Raji (cell line): Measurements from ENCODE around the gene ABT1.
A peak's percentile ranks its signal among the peaks of the same experiment; 100 is the strongest.

ENCODE experiments used
- POLR2A ChIP-seq: IDR thresholded peaks from 2 replicates; pipeline ENCODE4 v1.6.1; 2011; ENCODE audit warnings: low read depth, low read length, control low read depth; ENCODE audit not compliant: insufficient read depth

Gene ABT1

DNA sequence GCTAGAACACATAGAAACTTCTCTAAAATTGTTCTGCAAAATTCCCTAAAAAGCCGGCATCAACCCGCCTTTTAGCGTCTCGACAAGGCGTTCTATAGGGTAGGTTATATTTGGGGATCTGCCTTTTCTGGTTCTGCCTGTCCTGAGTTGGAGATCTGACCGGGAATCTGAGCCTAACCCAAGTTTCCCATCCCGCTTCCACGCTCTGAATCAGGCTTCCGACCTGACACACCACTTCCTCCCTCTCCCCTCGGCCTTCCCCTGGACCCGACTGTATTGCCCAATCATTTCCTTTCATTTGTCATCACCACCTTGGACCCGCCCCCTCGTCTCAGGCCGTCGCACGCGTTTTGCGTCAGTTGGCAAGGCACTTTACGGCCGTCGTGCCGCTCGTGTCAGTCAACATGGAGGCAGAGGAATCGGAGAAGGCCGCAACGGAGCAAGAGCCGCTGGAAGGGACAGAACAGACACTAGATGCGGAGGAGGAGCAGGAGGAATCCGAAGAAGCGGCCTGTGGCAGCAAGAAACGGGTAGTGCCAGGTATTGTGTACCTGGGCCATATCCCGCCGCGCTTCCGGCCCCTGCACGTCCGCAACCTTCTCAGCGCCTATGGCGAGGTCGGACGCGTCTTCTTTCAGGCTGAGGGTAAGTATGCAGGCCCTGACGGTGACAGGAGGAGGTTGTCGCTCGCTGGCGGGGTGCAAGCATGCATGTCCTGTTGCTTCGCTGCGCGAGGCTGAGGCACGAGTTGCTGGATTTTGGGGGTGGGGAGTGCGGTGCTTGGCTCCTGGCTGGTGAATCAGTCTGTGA, at the start of gene ABT1:
Gene ABT1 (plus strand): TSS at position 375 of the 810 bp plus-strand sequence. CDS start 30 bp downstream, at position 405.
- peak; percentile 92 for TF ChIP-seq POLR2A

DNA sequence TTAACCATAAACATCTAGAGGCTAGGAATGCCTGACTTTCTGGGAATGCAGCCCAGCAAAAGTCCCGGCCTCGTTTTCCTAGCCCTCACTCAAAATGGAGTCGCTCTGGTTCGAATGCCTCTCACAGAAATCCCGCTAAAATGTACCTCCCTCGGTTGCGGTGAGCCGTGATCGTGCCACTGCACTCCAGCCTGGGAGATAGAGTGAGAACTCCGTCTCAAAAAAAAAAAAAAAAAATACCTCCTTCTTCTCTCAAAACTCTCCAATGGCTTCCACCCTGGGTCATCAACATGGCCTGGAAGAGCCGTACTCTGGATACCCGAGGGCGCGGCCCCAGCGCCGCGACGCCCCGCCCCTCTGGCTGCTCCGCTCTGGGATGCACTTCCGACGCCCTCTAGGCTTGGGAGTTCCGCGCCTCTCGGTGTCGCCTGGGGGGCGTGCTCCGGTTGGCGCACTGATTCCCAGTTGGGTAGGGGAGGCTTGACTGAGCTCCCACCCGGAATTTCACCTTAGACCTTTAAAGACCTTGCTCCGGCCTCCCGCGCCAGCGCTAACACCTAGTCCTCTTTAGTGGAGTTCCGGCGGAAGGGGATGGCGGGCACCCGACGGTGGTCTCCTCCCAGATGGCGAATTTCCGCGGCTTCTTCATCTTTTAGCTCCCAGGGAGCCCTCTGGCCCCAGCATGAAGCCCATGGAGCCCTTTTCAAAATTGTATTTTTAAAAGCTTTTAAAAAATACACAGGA, 46.3 kb upstream of the ABT1 start:
- peak; percentile 46; the same call in 1 of the 2 replicates for TF ChIP-seq POLR2A

DNA sequence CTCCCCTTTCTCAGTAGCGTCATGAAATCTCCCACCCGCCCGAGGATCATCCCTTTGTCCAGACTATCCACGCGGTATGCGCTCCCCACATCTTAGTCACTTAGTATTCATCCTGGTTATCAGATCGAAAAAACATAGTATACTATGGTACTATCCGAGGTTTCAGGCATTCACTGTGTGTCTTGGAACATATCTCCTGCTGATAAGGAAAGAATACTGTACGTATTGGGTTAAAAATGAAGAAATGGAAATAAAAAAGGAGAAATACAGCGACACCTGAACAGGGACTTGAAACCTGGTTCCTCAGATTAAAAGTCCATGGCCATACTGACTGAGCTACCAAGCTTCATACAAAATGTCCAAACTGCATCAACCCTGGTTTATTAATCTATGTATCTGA, 44.5 kb upstream of the ABT1 start:
- TF ChIP-seq POLR2A: no peak

DNA sequence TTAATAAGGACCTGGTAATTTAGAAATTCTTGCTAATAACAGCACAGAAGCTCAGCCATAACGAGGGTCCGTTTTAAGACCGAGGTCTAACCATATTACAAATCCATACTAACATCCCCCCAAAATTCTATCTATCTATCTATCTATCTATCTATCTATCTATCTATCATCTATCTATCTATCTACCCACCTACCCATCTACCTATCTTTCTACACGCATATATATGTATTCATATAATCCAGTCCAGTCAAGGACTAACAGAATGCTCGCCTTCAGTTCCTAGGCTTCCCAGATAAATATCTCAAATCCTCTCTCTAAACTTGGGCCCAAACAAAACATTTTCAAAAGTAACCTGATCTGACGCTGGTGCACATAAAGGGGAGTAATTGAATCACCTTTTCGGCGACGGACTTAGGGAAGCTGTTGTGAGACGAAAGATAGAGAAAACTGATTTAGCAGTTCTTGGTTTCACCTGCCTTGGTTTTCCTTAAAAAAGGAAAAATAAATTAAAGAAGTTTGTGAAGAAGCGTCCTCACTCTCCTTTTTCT, 44.0 kb upstream of the ABT1 start:
- no peak for TF ChIP-seq POLR2A

DNA sequence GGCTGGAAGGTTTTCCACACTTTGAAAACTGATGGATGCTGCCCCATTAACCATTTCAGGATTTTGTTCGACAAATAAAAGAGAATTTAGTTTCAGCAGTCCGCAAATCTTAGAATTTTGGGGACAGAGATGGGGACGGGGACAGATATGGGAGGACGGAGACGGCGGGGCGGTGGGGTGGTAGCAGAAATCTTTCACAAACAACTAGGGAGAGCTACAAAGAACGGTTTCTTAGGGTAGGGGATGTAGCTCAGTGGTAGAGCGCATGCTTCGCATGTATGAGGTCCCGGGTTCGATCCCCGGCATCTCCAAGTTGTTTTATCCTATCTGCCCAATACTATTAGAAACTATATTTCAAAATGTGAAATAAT, 43.5 kb upstream of the ABT1 start:
- no peak for TF ChIP-seq POLR2A

DNA sequence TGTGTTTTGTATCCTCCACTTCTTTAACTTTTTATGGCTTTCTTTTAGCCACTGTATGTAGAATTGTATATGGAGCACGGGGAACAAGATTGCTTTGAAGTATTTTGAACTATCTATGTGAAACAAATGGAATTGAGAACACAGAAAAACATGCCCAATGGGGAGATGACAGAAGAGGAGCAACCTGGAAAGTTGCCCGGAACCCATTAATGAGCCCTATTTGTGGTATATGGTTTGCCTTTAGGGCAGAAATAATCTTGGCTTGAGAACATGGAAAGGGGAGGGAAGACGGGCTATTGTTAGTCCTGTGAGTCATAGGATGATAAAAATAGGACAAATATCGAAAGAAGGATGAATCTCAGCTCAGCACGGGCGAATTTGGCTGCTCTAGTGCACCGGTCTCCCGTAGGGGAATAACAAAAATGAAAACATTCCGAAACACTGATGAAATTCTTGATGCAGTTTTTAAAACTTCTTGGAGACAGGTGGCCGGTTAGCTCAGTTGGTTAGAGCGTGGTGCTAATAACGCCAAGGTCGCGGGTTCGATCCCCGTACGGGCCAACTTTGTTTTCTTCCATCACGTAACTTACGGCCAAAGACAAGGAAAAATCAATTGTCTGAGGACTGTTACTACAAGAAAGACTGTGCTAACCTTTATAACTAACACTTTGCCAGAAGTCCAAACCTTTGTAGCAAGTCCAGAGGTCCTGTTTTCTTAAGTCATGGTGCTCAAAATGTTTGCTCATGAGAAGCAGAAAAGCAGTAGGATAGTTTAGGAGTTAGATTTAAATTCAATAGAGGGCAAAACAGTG, 42.9 kb upstream of the ABT1 start:
- no peak for TF ChIP-seq POLR2A

DNA sequence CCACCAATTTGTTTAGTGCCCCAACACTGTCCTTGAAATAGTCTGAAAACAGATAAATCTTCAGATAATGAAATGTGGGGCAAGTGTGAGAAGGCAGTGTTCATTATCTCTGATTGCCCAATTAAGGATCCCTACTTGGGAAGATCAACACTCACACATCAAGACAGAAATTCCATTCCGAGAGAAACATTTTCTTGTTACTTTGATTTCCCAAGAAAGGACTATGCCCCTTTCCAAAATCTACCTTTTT, 42.4 kb upstream of the ABT1 start:
- no peak for TF ChIP-seq POLR2A

DNA sequence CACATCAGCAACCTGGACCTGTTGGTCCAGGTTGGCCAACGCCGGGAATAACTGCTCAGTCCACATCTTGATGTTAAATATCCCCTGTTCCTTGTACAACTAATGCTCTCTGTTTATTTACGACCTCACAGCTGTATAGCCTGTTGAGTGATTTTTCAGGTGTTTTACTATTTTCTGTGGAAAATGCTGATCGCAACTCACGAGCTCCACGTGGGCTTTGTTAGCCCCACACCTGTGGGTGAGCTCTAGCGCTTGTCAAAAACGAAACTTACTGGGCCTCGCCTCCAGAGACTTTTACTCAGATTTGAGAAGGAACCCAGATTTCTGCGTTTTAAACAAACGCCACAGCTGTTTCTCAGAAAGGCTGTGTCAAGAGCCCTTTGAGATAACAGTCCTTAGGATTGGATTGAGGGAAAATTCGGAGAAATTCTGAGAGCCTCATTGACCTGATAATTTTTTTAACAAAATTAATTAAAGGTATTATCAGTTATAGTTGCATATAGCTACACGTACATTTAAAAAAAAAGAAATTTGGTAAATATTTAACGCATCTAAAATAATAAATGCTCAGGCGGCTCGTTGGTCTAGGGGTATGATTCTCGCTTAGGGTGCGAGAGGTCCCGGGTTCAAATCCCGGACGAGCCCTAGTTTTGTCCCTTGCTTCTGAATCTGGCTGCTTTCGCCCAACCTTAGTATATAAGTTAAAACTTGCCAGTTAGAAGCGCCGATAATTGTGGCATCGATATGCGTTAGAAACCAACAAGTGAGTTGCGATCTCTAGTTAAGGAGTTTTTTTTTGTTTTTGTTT, 41.9 kb upstream of the ABT1 start:
- TF ChIP-seq POLR2A: peak; percentile 45; the same call in 1 of the 2 replicates

DNA sequence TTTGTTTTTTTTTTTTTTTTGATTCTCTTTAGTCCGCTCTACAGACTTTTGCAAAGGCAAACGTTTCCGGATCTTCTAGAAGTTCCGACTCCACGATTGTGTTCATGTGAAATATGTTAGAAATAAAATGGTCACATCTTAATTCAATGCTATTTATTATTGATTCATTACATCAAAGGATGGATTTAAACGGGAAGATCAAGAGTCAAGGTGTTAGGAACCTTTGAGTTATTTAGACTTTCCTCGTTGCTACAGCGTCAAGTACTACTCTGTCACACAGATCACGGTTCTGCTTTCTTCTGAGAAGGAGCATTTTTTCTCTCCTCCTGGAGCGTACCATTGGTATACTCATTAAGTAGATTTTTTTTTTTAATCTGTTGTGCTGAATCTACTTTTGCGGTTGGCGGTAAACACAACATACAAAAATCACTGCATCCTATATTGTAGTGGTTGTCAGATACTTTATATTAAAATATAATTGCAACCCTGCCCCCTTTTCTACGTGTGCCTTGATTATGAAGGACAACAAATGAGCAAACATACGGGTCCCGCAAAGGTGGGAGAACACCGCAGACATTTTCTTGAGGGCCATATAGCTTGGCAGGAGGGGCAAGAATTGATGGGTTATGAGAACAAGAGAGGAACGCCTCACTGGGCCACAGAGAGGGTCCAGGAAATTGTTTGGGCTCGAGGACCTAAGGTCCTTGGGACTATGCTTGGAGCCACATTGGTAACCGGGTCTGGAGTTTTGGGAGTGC, 41.1 kb upstream of the ABT1 start:
- TF ChIP-seq POLR2A: no peak

DNA sequence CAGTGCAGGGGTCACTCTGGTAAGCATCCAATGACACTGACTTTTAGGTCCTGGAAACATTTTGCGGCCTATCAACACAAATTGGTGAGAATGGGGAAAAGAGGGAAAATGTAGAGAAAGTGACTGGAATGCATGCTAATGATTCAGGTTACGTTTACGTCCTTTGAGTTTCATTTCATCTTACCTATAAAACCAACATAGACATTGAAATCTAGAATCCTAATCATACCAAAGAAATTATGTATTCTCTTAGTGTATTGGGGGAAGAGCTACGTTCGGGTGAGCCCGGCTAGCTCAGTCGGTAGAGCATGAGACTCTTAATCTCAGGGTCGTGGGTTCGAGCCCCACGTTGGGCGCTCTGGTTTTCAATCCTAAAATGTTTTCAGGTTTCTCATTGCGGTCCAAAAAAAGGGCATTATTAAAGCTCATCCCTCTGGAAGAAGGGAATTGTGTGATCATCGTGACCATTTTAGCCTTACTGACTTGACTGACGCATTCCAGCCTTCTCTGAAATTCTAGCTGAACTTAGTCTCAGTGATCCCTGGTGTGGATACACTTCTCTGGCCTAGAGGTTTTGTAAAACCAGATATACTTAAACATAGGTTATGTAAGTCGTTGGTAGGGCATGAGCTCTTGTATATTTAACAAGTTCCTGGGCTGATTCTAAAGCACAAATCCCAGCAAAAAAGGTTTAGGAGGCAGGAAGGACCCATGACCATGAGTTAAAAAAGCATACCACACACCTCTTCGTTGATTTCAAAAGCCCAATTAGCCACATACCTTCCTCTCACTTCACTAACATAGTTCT, 40.3 kb upstream of the ABT1 start:
- TF ChIP-seq POLR2A: no peak

DNA sequence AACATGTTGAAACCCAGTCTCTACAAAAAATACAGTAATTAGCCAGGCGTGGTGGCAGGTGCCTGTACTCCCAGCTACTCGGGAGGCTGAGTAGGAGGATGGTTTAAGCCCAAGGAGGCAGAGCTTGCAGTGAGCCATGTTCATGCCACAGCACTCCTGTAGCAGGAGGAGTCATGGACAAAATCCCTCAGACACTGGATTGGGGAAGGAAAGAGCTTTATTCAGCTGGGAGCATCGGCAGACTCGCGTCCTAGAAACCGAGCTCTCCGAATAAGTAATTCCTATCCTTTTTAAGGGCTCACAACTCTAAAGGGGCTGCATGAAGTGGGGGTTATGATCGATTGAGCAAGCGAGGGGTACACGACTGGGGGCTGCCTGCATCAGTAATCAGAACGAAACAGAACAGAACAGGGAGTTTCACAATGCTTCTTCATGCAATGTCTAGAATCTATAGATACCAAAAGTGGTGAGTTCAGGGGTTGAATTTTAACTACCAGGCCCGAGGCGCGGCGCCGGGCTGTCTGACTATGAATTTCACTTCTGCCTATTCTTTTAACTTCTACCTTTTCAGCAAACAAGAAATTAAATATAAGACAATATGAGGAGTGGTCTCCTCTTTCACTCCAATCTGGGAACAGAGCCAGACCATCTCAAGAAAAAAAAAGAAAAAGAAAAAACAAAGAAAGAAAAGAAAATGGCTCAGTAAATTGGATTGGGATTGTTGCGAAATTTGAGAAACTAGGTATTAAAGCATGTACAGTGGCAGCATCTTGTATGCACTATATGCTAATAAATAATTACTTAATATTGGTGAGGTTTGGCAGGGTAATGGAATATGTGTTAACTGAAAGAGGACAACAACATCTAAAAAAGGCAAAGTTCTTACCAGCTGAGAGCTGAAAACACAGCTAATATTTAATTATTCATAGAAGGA, 35.0 kb upstream of the ABT1 start:
- no peak for TF ChIP-seq POLR2A

DNA sequence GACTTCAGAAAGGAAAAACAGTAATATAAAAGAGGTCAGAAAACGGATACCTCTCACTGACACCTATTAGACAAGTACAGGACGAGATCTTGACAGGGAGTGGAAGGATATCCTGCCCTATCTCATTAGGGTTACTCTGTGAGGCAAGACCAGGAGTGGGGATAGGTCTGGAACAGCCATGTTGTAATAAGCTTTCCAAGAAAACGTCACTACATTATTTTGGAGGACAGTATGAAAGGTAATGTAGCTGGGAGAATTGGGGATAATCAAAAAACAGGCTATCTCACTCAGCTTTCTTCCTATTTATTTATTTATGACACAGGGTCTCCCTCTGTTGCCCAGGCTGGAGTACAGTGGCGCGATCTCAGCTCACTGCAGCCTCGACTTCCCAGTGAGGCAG, 33.3 kb upstream of the ABT1 start:
- no peak for TF ChIP-seq POLR2A
